Cardiac septum (tissue), 1 donor: Measurements from ENCODE around the gene CMTM4. TPM values are rescaled to one million over a fixed set of nuclear protein-coding genes. Genes with fewer than 3 reads are reported as not detected.

Experiments used
- total RNA-seq: library from RNA; stranded (reverse); fragmentation: NEBNext Ultra II Directional; extraction: Animal tissue kit (Norgen Biotek cat#: 25700); gene quantifications from one replicate; pipeline ENCODE4 v1.2.1, GENCODE V29; 2021
- donor health status: DM: no; HTN: no; CAD: no.

CMTM4 gene
- total RNA-seq, 1 donor from 2014 or later = 10.4 TPM

Other genes with a start within 250 kb of the CMTM4 start
- 23.4 TPM for gene TK2, start 146.6 kb downstream of the CMTM4 start, total RNA-seq
- 10.5 TPM for gene CKLF, start 144.2 kb downstream of the CMTM4 start, total RNA-seq
- 1.3 TPM for gene CMTM1, start 130.3 kb downstream of the CMTM4 start, total RNA-seq
- gene CMTM2, start 117.3 kb downstream of the CMTM4 start, total RNA-seq = 1.3 TPM
- 10.4 TPM for gene CMTM3, start 92.0 kb downstream of the CMTM4 start, total RNA-seq
- gene DYNC1LI2, start 54.9 kb upstream of the CMTM4 start, total RNA-seq = 123 TPM
- gene TERB1, start 104.8 kb upstream of the CMTM4 start, total RNA-seq = not detected
- 31.1 TPM for gene NAE1, start 134.2 kb upstream of the CMTM4 start, total RNA-seq
- not detected for gene CA7, start 147.7 kb upstream of the CMTM4 start, total RNA-seq
- 2.7 TPM for gene PDP2, start 183.8 kb upstream of the CMTM4 start, total RNA-seq
- gene CDH16, start 222.1 kb upstream of the CMTM4 start, total RNA-seq = 0.35 TPM
- gene RRAD, start 228.8 kb upstream of the CMTM4 start, total RNA-seq = 245 TPM
- 118 TPM for gene CIAO2B, start 237.7 kb upstream of the CMTM4 start, total RNA-seq
- 64.0 TPM for gene CES2, start 238.8 kb upstream of the CMTM4 start, total RNA-seq